ENCODE data around the gene TMPRSS2. TPM values are rescaled to one million over a fixed set of nuclear protein-coding genes. Genes with fewer than 3 reads are reported as not detected.

Gene TMPRSS2
- total RNA-seq, 1 donor from 2014 or later, result 0.12 TPM

DNA sequence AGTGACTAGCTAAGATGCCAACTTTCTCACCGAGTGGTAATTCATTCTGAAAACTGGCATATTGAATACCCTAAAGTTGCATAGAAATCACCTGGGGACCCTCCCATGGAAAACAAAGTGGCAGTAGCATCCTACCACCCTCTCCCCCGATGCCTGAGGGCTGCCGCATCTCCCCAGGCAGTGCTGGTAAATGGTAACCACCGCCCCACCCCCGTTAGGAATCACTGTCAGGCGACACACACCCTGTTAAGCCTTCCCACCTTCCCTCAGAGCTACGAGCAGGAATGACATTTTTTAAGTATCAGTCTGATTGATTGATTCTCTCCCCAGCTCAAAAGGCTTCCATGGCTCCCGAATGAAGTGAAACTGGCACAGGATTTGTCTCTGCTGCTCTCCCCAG is 28.3 kb downstream of the TMPRSS2 start:
- Mint-ChIP-seq H3K4me1 (ENCODE audit: low read depth) (peaks cover 38% of the 10 kb centered on the region), H3K27ac (ENCODE audit: unreplicated experiment) (no peak overlapping the region)

DNA sequence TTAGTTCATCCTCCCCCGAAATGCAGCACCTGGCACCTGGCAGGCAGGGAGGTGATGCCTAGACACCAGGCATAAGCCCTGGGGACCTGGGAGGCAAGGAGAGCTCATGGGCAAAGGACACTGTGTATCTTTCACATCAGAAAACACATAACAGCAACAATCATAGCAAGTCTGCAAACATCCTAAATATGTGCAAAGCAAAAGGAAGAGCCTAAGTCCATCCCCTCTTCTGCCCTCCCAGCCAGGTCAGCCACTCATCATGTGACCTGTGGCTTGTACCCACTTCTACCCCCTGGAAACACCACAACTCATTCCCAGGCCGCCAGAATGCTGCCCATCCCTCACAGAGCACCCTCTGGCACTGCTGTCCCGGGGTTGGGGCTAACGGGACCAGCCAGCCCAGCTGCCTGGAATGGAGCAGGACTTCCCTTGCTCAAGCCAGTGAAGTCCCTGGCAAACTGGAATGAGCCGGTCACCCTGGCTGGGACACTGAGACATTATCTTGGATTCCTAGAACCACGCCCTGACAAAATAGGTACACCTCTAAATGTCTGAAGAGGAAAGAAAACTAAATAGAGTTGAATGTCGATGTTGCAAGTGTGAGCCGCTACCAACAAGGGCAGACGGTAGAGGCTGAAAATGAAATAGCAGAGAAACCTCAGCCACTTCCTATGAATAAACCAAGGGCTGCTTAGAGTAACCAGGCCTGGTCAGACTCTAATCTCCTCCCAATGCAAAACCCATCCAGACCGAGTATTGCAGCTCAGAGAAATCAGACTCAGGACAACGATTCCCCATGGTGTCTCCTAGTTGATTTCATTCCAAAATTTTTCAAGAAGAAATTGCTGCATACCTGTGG is 29.4 kb downstream of the TMPRSS2 start:
- no peaks in the 10 kb centered on the region for H3K36me3 Mint-ChIP-seq (ENCODE audit: low read depth)
- H3K27me3 Mint-ChIP-seq (ENCODE audit: low read depth), result no peaks in the 10 kb centered on the region
- no peak overlapping the region for H3K4me3 Mint-ChIP-seq (ENCODE audit: unreplicated experiment)
- TF ChIP-seq, protein P1, sequence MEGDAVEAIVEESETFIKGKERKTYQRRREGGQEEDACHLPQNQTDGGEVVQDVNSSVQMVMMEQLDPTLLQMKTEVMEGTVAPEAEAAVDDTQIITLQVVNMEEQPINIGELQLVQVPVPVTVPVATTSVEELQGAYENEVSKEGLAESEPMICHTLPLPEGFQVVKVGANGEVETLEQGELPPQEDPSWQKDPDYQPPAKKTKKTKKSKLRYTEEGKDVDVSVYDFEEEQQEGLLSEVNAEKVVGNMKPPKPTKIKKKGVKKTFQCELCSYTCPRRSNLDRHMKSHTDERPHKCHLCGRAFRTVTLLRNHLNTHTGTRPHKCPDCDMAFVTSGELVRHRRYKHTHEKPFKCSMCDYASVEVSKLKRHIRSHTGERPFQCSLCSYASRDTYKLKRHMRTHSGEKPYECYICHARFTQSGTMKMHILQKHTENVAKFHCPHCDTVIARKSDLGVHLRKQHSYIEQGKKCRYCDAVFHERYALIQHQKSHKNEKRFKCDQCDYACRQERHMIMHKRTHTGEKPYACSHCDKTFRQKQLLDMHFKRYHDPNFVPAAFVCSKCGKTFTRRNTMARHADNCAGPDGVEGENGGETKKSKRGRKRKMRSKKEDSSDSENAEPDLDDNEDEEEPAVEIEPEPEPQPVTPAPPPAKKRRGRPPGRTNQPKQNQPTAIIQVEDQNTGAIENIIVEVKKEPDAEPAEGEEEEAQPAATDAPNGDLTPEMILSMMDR (IDR thresholded peaks at IDR 0.05), result no peak
- DNase-seq (ENCODE audit: low spot score), result no peak
- no peak overlapping the region for H3K27ac Mint-ChIP-seq (ENCODE audit: unreplicated experiment)
- peaks cover 38% of the 10 kb centered on the region for H3K4me1 Mint-ChIP-seq (ENCODE audit: low read depth)
- H3K9me3 Mint-ChIP-seq (ENCODE audit: low read depth), result no peaks in the 10 kb centered on the region

More for the DNA sequence above, 28.3 kb downstream of the TMPRSS2 start:
- no peaks in the 10 kb centered on the region for H3K36me3 Mint-ChIP-seq (ENCODE audit: low read depth)
- no peaks in the 10 kb centered on the region for H3K27me3 Mint-ChIP-seq (ENCODE audit: low read depth)
- H3K9me3 Mint-ChIP-seq (ENCODE audit: low read depth), result no peaks in the 10 kb centered on the region
- TF ChIP-seq, protein P1 (IDR thresholded peaks at IDR 0.05), result no peak
- DNase-seq (ENCODE audit: low spot score), result no peak
- H3K4me3 Mint-ChIP-seq (ENCODE audit: unreplicated experiment), result no peak overlapping the region

DNA sequence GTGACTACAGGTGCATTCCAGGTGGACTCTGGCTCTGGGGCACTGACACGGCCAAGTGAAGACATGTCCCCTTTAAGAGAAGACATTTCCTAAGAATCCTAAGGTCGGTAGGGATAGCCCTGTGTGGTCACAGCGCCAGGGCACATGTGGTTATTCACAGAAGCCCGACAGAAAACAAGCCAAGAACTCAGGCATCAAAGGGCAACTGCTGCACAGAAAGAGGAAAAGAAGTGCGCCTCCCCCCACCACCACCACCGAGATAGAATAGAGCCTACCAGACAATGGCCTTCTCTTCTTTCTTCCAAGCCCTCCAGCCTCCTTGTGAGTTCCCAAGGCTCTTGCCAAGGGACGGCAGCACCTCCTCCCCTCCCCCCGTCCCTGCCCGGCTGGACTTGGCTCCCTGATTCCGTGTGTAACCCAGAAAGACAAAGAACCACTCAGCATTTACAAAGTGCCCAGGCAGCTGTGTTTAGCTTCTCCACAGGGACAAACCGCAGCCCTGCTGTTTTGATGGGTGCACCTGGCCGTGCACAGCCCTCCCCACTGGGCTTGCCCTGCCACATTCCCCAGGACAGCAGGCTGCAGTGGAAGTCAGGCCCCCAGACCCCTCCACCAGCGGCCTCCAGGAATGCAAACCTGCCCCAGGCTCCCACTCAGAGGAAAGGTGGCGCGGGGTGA is 30.2 kb downstream of the TMPRSS2 start:
- Mint-ChIP-seq H3K36me3 (ENCODE audit: low read depth) (no peaks in the 10 kb centered on the region), H3K9me3 (ENCODE audit: low read depth) (no peaks in the 10 kb centered on the region)
- no peak for DNase-seq (ENCODE audit: low spot score)

DNA sequence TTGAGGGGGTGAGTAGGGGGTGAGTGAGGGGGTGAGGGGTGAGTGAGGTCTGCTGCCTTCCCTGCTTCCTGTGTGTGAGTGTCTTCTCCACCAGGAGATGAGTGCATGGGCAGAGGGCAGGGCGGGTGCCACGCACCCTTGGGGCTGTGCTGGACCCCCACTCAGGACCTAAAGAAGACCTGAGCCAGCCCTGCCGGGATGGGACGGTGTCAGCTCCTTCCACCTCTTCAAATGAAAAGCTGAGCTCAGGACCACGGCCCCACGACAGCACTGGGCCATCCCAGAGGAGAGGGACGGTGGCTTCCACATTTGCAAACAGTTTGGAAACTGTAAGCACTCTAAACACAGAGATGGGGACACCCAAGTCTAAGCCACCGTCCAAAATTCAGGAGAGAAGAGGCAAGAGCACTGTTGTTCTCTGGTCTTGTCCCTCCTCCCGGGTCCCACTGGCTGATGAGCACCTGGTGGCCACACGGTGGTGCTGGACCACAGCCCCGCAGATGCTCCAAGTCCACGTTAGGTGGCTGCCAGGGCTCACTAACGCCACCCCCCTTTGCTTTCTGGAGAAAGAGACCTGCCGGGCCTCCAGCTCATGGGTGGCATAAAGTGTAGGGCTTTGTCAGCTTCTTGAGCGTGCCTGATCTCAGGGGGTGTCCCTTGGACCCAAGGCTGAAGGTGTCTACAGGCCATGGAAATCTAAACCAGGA is 32.1 kb downstream of the TMPRSS2 start:
- no peak for DNase-seq (ENCODE audit: low spot score)
- H3K27ac Mint-ChIP-seq (ENCODE audit: unreplicated experiment), result no peak overlapping the region
- H3K9me3 Mint-ChIP-seq (ENCODE audit: low read depth), result no peaks in the 10 kb centered on the region
- peaks cover 22% of the 10 kb centered on the region for H3K4me1 Mint-ChIP-seq (ENCODE audit: low read depth)
- no peaks in the 10 kb centered on the region for H3K27me3 Mint-ChIP-seq (ENCODE audit: low read depth)
- TF ChIP-seq, protein P1 (IDR thresholded peaks at IDR 0.05), result no peak
- H3K4me3 Mint-ChIP-seq (ENCODE audit: unreplicated experiment), result no peak overlapping the region
- H3K36me3 Mint-ChIP-seq (ENCODE audit: low read depth), result peaks cover 3% of the 10 kb centered on the region

More for the DNA sequence above, 30.2 kb downstream of the TMPRSS2 start:
- TF ChIP-seq, protein P1 (IDR thresholded peaks at IDR 0.05), result no peak
- no peak overlapping the region for H3K4me3 Mint-ChIP-seq (ENCODE audit: unreplicated experiment)
- H3K27ac Mint-ChIP-seq (ENCODE audit: unreplicated experiment), result no peak overlapping the region
- peaks cover 36% of the 10 kb centered on the region for H3K4me1 Mint-ChIP-seq (ENCODE audit: low read depth)
- H3K27me3 Mint-ChIP-seq (ENCODE audit: low read depth), result no peaks in the 10 kb centered on the region
